CD14-positive monocyte (primary cell): Measurements from ENCODE around the gene PPIP5K1. TPM values are rescaled to one million over a fixed set of nuclear protein-coding genes. Genes with fewer than 3 reads are reported as not detected.

ENCODE experiments used
- DNase-seq, 3 donors: peaks; one replicate each; pipeline ENCODE4 v3.0.0-alpha.2; 2011 to 2022
- H2AFZ ChIP-seq: 2 replicates; pipeline ENCODE4 v1.6.0; 2012; ENCODE audit warnings: mild to moderate bottlenecking, low read depth, low read length, inconsistent platforms; ENCODE audit not compliant: insufficient read depth, poor library complexity, severe bottlenecking
- H3K27ac ChIP-seq, 2 donors: 1 replicate in 1 of 2; 2 replicates in 1 of 2; pipeline ENCODE4 v1.5.1; 2012 to 2013; ENCODE audit warnings: low read length in 2 of 2, control low read depth in 1 of 2, inconsistent platforms in 1 of 2, low read depth in 1 of 2, mild to moderate bottlenecking in 1 of 2
- H3K27me3 ChIP-seq, 2 donors: one replicate each; pipeline versions ENCODE4 v1.6.0 to v1.6.1; 2011 to 2013; ENCODE audit warnings: low read length in 2 of 2; ENCODE audit not compliant: control insufficient read depth in 2 of 2, insufficient read depth in 2 of 2
- H3K36me3 ChIP-seq, 2 donors: replicated peaks in 1 of 2; 1 replicate in 1 of 2; 2 replicates in 1 of 2; pipeline versions ENCODE4 v1.5.1 to v1.6.1; 2012 to 2013; ENCODE audit warnings: low read length in 2 of 2, control low read depth in 1 of 2, inconsistent platforms in 1 of 2, mild to moderate bottlenecking in 1 of 2; ENCODE audit not compliant: insufficient read depth in 2 of 2, control insufficient read depth in 1 of 2
- H3K4me1 ChIP-seq, 2 donors: 1 replicate in 1 of 2; 2 replicates in 1 of 2; pipeline versions ENCODE4 v1.5.1 to v1.6.1; 2012 to 2013; ENCODE audit warnings: low read length in 2 of 2, control low read depth in 1 of 2, inconsistent platforms in 1 of 2, mild to moderate bottlenecking in 1 of 2, moderate library complexity in 1 of 2; ENCODE audit not compliant: insufficient read depth in 2 of 2, control insufficient read depth in 1 of 2
- H3K4me2 ChIP-seq: replicated peaks from 2 replicates; pipeline ENCODE3; 2012; ENCODE audit warnings: low read length, moderate library complexity, mild to moderate bottlenecking; ENCODE audit not compliant: poor library complexity, severe bottlenecking; ENCODE audit errors: extremely low read depth
- H3K4me3 ChIP-seq, 3 experiments: fragments of 200-600 bp in 1 of 3; sonication (generic) in 1 of 3; replicated peaks in 1 of 3; 1 replicate in 2 of 3; 2 replicates in 1 of 3; pipeline ENCODE4 v1.5.1; 2011 to 2013; ENCODE audit warnings: low read length in 3 of 3, mild to moderate bottlenecking in 3 of 3, control low read depth in 2 of 3, low read depth in 2 of 3, inconsistent platforms in 1 of 3, moderate library complexity in 1 of 3
- H3K79me2 ChIP-seq: 2 replicates; pipeline ENCODE4 v1.6.0; 2012; ENCODE audit warnings: mild to moderate bottlenecking, control low read depth, inconsistent platforms, low read length, moderate library complexity; ENCODE audit not compliant: insufficient read depth
- H3K9ac ChIP-seq: 2 replicates; pipeline ENCODE4 v1.6.0; 2017; ENCODE audit warnings: low read length, mild to moderate bottlenecking; ENCODE audit not compliant: insufficient read depth, poor library complexity, severe bottlenecking
- H3K9me3 ChIP-seq, 2 donors: replicated peaks in 1 of 2; 1 replicate in 1 of 2; 2 replicates in 1 of 2; pipeline versions ENCODE4 v1.5.1 to v1.6.1; 2012 to 2013; ENCODE audit warnings: low read length in 2 of 2, control low read depth in 1 of 2; ENCODE audit not compliant: control insufficient read depth in 1 of 2, insufficient read depth in 1 of 2
- H4K20me1 ChIP-seq: 2 replicates; pipeline ENCODE4 v1.6.0; 2012; ENCODE audit warnings: mild to moderate bottlenecking, low read length, control low read depth, moderate library complexity; ENCODE audit not compliant: insufficient read depth
- H3K27ac Mint-ChIP-seq, 7 donors: one replicate each; pipeline ENCODE4 v1.8.0; 2020; ENCODE audit warnings: mild to moderate bottlenecking in 7 of 7, mixed read lengths in 7 of 7, moderate library complexity in 6 of 7, inconsistent platforms in 2 of 7
- H3K27me3 Mint-ChIP-seq, 3 donors: one replicate each; pipeline ENCODE4 v1.8.0; 2021 to 2022; ENCODE audit warnings: low read depth in 3 of 3, mild to moderate bottlenecking in 3 of 3, mixed read lengths in 3 of 3, moderate library complexity in 3 of 3, inconsistent platforms in 1 of 3
- H3K36me3 Mint-ChIP-seq, 2 donors: one replicate each; pipeline ENCODE4 v1.8.0; 2020; ENCODE audit warnings: mixed read lengths in 2 of 2, inconsistent platforms in 1 of 2, mild to moderate bottlenecking in 1 of 2
- H3K4me1 Mint-ChIP-seq: one replicate; pipeline ENCODE4 v1.8.0; 2020; ENCODE audit warnings: mild to moderate bottlenecking, mixed read lengths
- H3K4me3 Mint-ChIP-seq, 2 donors: one replicate each; pipeline ENCODE4 v1.8.0; 2020; ENCODE audit warnings: mild to moderate bottlenecking in 2 of 2, mixed read lengths in 2 of 2, moderate library complexity in 1 of 2
- H3K9me3 Mint-ChIP-seq, 7 donors: one replicate each; pipeline ENCODE4 v1.8.0; 2020 to 2022; ENCODE audit warnings: mixed read lengths in 7 of 7, mild to moderate bottlenecking in 6 of 7, moderate library complexity in 6 of 7, inconsistent platforms in 2 of 7
- WGBS: methylation state at CpG from one replicate; pipeline ENCODE4 v1.1.5; 2013; ENCODE audit warnings: missing lambda C conversion rate; ENCODE audit not compliant: insufficient coverage; 5-methylcytosine and 5-hydroxymethylcytosine counted together
- intact Hi-C, 2 donors: fragments of 100-400 bp; cut with micrococcal nuclease; formaldehyde crosslinking; loops; one replicate each; pipeline versions ENCODE4 v1.15.0 to v1.15.1; 2023
- polyA plus RNA-seq, 3 donors: library from polyadenylated mRNA; depleted of rRNA in 1 of 3; unstranded in 2 of 3; stranded (reverse) in 1 of 3; fragments of 300-500 nt in 2 of 3; fragments of >200 nt in 1 of 3; fragmentation: Illumina TruSeq in 2 of 3; gene quantifications; 1 replicate in 2 of 3; 2 replicates in 1 of 3; pipeline ENCODE4 v1.2.3, GENCODE V29; 2012 to 2021
- TF ChIP-seq, protein P1 (sequence below): fragments of 200-600 bp; IDR thresholded peaks from one replicate; pipeline ENCODE4 v1.8.0; 2022; ENCODE audit warnings: antibody characterized with exemption, mild to moderate bottlenecking

PPIP5K1 gene
- polyA plus RNA-seq, 3 donors, result 0.95 to 19.9 (median 2.0) TPM

DNA sequence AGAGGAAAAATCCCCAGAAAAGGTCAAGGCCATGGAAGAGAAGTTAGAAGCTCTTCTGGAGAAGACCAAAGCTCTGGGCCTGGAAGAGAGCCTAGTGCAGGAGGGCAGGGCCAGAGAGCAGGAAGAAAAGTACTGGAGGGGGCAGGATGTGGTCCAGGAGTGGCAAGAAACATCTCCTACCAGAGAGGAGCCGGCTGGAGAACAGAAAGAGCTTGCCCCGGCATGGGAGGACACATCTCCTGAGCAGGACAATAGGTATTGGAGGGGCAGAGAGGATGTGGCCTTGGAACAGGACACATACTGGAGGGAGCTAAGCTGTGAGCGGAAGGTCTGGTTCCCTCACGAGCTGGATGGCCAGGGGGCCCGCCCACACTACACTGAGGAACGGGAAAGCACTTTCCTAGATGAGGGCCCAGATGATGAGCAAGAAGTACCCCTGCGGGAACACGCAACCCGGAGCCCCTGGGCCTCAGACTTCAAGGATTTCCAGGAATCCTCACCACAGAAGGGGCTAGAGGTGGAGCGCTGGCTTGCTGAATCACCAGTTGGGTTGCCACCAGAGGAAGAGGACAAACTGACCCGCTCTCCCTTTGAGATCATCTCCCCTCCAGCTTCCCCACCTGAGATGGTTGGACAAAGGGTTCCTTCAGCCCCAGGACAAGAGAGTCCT, 63.6 kb downstream of the PPIP5K1 start:
- H3K27me3 ChIP-seq, result no peaks in the 10 kb centered on the region
- no peak overlapping the region for H3K9ac ChIP-seq
- intact Hi-C loops, result no loop called here
- TF ChIP-seq, protein P1, sequence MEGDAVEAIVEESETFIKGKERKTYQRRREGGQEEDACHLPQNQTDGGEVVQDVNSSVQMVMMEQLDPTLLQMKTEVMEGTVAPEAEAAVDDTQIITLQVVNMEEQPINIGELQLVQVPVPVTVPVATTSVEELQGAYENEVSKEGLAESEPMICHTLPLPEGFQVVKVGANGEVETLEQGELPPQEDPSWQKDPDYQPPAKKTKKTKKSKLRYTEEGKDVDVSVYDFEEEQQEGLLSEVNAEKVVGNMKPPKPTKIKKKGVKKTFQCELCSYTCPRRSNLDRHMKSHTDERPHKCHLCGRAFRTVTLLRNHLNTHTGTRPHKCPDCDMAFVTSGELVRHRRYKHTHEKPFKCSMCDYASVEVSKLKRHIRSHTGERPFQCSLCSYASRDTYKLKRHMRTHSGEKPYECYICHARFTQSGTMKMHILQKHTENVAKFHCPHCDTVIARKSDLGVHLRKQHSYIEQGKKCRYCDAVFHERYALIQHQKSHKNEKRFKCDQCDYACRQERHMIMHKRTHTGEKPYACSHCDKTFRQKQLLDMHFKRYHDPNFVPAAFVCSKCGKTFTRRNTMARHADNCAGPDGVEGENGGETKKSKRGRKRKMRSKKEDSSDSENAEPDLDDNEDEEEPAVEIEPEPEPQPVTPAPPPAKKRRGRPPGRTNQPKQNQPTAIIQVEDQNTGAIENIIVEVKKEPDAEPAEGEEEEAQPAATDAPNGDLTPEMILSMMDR, result no peak
- Mint-ChIP-seq H3K27ac (peak overlapping the region in 1 of 7 donors; percentile 66), H3K36me3 (no peaks in the 10 kb centered on the region), H3K4me1 (no peaks in the 10 kb centered on the region), H3K27me3 (peaks cover under 1 to 2% (median 2%) of the 10 kb centered on the region in 3 donors), H3K4me3 (no peak overlapping the region), H3K9me3 (no peaks in the 10 kb centered on the region)
- no peak overlapping the region for H3K4me3 ChIP-seq
- no peaks in the 10 kb centered on the region for H3K4me1 ChIP-seq
- H3K9me3 ChIP-seq, result no peaks in the 10 kb centered on the region
- 88% methylated on average over 5 of the region's 11 CpGs for WGBS
- H4K20me1 ChIP-seq, result no peaks in the 10 kb centered on the region
- no peak for DNase-seq
- no peak overlapping the region for H3K4me2 ChIP-seq
- H3K79me2 ChIP-seq, result no peaks in the 10 kb centered on the region
- no peak overlapping the region for H2AFZ ChIP-seq
- H3K27ac ChIP-seq, result no peak overlapping the region
- H3K36me3 ChIP-seq, result no peaks in the 10 kb centered on the region

DNA sequence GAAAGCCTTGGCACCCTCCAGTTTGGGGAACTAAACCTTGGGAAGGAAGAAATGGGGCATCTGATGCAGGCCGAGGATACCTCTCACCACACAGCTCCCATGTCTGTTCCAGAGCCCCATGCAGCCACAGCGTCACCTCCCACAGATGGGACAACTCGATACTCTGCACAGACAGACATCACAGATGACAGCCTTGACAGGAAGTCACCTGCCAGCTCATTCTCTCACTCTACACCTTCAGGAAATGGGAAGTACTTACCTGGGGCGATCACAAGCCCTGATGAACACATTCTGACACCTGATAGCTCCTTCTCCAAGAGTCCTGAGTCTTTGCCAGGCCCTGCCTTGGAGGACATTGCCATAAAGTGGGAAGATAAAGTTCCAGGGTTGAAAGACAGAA, 64.9 kb downstream of the PPIP5K1 start:
- Histone ChIP-seq H3K9me3 (no peaks in the 10 kb centered on the region), H3K9ac (no peak overlapping the region), H3K27me3 (no peaks in the 10 kb centered on the region), H3K27ac (no peak overlapping the region), H3K4me1 (no peaks in the 10 kb centered on the region), H3K36me3 (no peaks in the 10 kb centered on the region), H2AFZ (no peak overlapping the region), H3K79me2 (no peaks in the 10 kb centered on the region), H4K20me1 (no peaks in the 10 kb centered on the region), H3K4me3 (no peak overlapping the region), H3K4me2 (no peak overlapping the region)
- Mint-ChIP-seq H3K27ac (no peak overlapping the region), H3K36me3 (no peaks in the 10 kb centered on the region), H3K4me1 (peaks cover under 1% of the 10 kb centered on the region), H3K4me3 (no peak overlapping the region), H3K9me3 (peaks cover 0 to 4% (median 0%) of the 10 kb centered on the region in 7 donors), H3K27me3 (peaks cover 0 to 2% (median 2%) of the 10 kb centered on the region in 3 donors)
- no peak for DNase-seq
- intact Hi-C loops, result no loop called here
- TF ChIP-seq, protein P1, result no peak
- WGBS, result no CpG with 5 or more reads among the region's 4 CpGs
